GM12874 (cell line): ENCODE measurements around the gene RAD51B.

Experiments
- CTCF ChIP-seq: IDR thresholded peaks from 2 replicates; pipeline ENCODE4 v1.5.1; 2011; ENCODE audit warnings: low read depth, mild to moderate bottlenecking, control low read depth, low read length, moderate library complexity; ENCODE audit not compliant: insufficient read depth

The RAD51B gene

GRCh38 chr14:68386950-68387779 is 567.6 kb downstream of the RAD51B start:
- TF ChIP-seq CTCF = no peak

DNA sequence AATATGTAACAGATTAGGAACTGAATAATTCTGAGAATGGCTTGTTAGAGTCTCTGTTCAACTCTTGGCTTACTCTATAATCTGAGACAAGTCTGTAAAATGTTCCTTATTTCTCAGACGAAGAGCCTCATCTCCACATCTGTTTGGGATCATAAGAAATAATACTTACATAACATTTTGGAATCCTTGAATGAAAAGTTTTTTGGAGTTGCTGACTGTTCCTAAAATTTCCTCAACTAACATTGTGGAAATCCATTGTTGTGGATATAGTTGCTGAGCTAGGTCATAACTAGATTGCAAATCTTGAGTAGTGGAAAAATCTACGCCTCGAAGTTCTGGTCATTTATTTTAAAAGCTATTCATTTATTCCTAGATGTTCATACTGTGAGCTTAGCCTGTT is 570.4 kb downstream of the RAD51B start:
- no peak for TF ChIP-seq CTCF

GRCh38 chr14:68390741-68391140 is 571.2 kb downstream of the RAD51B start:
- TF ChIP-seq CTCF = no peak

DNA sequence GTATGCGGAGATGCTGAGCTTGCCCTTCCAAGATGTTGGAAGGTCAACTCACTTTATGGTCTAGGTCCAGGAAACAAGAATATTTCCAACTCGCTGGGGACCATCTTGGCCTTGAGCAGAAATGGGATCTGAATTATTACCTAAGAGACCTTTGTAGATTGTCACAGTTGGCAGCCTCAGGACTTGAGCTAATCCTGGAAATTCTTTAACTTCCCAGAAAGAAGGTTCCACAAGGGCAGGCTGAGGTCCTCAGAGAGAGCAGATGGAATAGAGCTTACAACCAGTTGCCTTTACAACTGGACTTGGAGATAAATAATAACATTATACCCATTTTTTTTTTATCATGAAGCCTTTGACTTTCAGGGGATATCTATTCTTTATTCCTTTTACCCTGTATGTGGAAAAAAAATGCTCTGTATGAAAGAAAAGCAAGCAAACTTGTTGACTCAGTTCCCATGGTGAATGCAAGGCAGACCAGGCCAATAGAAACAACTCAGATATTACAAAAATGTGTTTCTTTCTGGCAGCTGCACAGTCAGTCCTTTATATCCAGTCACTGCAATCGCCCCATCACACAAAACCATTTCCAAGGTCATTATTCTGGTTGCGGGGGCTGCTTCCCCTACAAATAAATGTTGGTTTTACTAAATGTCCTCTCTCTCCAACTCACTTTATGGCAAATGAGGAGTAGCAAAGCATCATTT is 571.9 kb downstream of the RAD51B start:
- no peak for TF ChIP-seq CTCF

DNA sequence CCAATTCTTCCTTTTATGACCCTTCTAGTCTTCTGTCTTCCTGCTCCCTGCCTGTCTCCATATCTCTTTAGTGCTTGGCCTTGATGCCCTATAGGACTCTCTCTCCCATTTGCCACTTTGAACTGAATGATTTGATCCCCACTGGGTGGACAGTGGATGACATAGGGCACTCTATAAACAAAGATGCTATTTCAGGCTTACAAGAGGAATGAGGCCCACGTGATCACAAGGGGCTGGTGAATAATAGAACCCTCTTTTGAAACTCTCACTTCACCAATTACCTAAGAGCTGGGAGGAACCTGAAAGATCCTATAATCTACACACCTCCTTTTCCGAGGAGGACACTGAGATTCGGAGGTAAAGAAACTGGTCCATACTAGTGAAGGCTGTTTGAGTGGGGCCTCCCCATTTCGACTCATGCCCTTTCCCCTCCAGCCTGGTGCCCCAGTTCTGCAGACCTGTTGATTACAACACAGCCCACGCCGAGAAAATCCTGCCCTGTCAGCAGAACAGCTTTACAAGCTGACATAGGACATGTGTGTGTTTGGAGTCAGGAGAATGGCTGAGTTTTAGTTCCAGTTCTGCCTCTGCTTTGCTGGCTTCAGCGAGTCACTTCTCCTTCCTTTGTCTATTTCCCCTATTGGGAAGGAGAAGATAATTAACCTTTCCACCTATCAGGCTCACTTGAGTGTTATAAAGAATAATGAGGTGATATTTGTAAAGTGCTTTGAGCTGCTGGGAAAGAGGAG is 573.0 kb downstream of the RAD51B start:
- TF ChIP-seq CTCF = no peak

GRCh38 chr14:68393259-68393658 is 573.7 kb downstream of the RAD51B start:
- TF ChIP-seq CTCF = no peak

DNA sequence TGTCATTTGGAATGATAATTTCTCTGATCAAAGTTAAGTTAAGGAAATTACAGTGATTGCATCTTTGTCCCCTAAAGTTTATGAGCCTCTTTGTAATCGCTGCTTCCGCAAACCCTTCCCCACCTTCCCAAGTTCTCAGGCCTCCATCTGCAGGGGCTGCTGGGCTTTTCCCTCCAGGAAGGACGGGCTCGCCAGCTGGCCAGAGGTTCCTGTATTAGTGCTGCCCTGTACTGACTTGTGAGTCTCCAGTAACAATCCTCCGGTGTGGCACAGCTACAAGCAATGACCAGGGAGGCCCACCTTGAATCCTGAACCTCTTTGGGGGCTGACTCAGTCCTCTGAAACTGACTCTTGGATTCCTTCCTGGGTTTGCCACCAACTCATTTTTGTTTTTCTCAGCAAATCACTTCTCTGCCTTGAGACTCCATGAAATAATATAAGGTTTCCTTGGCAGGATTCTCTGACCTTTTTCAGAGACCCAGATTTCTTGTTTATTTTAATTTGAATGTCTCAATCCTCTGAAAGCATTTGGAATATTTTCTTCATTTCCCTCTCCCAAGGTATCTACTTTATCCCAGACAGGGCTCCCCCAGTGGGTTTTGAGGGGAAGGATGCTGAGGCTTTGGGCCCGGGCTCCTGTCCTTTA is 574.7 kb downstream of the RAD51B start:
- TF ChIP-seq CTCF = no peak
